Effector memory CD8-positive, alpha-beta T cell (primary cell): ENCODE results near the gene ADAMTSL3.
"Not testable (repeated sequence)": the region's sequence is repeated elsewhere in the genome, so short reads cannot be mapped to it uniquely, and the experiment has no call there.

Experiments used
- ATAC-seq: fragments of 150-1000 bp; cut with Tn5 transposase; replicated peaks from 2 replicates; pipeline ENCODE4 v1.10.0; 2021; ENCODE audit warnings: mild to moderate bottlenecking, moderate library complexity
- DNase-seq, 3 experiments: peaks; one replicate each; pipeline ENCODE4 v3.0.0; 2021
- H3K27ac Mint-ChIP-seq, 2 donors: one replicate each; pipeline ENCODE4 v1.8.0; 2022; ENCODE audit warnings: mild to moderate bottlenecking in 2 of 2, mixed read lengths in 2 of 2, moderate library complexity in 2 of 2
- H3K27me3 Mint-ChIP-seq, 2 donors: one replicate each; pipeline ENCODE4 v1.8.0; 2022; ENCODE audit warnings: mixed read lengths in 2 of 2
- H3K36me3 Mint-ChIP-seq: one replicate; pipeline ENCODE4 v1.8.0; 2022; ENCODE audit warnings: mild to moderate bottlenecking, moderate library complexity, mixed read lengths; ENCODE audit not compliant: insufficient read depth
- H3K4me1 Mint-ChIP-seq, 2 donors: one replicate each; pipeline ENCODE4 v1.8.0; 2022; ENCODE audit warnings: low read depth in 2 of 2, mixed read lengths in 2 of 2
- H3K4me3 Mint-ChIP-seq, 2 donors: one replicate each; pipeline ENCODE4 v1.8.0; 2022; ENCODE audit warnings: mild to moderate bottlenecking in 2 of 2, mixed read lengths in 2 of 2, moderate library complexity in 2 of 2
- H3K9me3 Mint-ChIP-seq, 2 donors: one replicate each; pipeline ENCODE4 v1.8.0; 2022; ENCODE audit warnings: mixed read lengths in 2 of 2

The ADAMTSL3 gene

GRCh38 chr15:83698294-83698693 is 44.4 kb downstream of the ADAMTSL3 start:
- no peak for ATAC-seq
- Mint-ChIP-seq H3K36me3 (no peaks in the 10 kb centered on the region), H3K27me3 (peaks cover under 1 to 20% of the 10 kb centered on the region in 2 donors), H3K9me3 (peaks cover 7 to 21% of the 10 kb centered on the region in 2 donors), H3K4me3 (no peak overlapping the region), H3K4me1 (no peaks in the 10 kb centered on the region), H3K27ac (no peak overlapping the region)
- DNase-seq: no peak

- no peak overlapping the region for H3K27ac Mint-ChIP-seq
- no peak overlapping the region for H3K4me3 Mint-ChIP-seq
- DNase-seq (no peak), ATAC-seq (no peak)
- peaks cover 7 to 23% of the 10 kb centered on the region in 2 donors for H3K27me3 Mint-ChIP-seq
- no peaks in the 10 kb centered on the region for H3K4me1 Mint-ChIP-seq
- H3K9me3 Mint-ChIP-seq: peaks cover 7 to 21% of the 10 kb centered on the region in 2 donors
- H3K36me3 Mint-ChIP-seq: no peaks in the 10 kb centered on the region
These were observed 45.1 kb downstream of the ADAMTSL3 start for GRCh38 chr15:83699028-83699427.

GRCh38 chr15:83700082-83700481 is 46.2 kb downstream of the ADAMTSL3 start:
- H3K9me3 Mint-ChIP-seq: peaks cover 4 to 15% of the 10 kb centered on the region in 2 donors
- DNase-seq: no peak
- no peak for ATAC-seq
- no peaks in the 10 kb centered on the region for H3K4me1 Mint-ChIP-seq
- no peak overlapping the region for H3K27ac Mint-ChIP-seq
- no peak overlapping the region for H3K4me3 Mint-ChIP-seq
- peaks cover 7 to 23% of the 10 kb centered on the region in 2 donors for H3K27me3 Mint-ChIP-seq
- no peaks in the 10 kb centered on the region for H3K36me3 Mint-ChIP-seq

GRCh38 chr15:83702314-83702713 is 48.4 kb downstream of the ADAMTSL3 start:
- H3K36me3 Mint-ChIP-seq, H3K4me1 Mint-ChIP-seq, DNase-seq, H3K27ac Mint-ChIP-seq, H3K9me3 Mint-ChIP-seq, ATAC-seq, H3K4me3 Mint-ChIP-seq: not testable (repeated sequence)
- H3K27me3 Mint-ChIP-seq: peaks cover 7 to 23% of the 10 kb centered on the region in 2 donors

- H3K36me3 Mint-ChIP-seq: no peaks in the 10 kb centered on the region
- no peak for ATAC-seq
- H3K27me3 Mint-ChIP-seq: peaks cover 3 to 6% of the 10 kb centered on the region in 2 donors
- H3K4me3 Mint-ChIP-seq: no peak overlapping the region
- H3K9me3 Mint-ChIP-seq: no peaks in the 10 kb centered on the region
- H3K4me1 Mint-ChIP-seq: no peaks in the 10 kb centered on the region
- DNase-seq: no peak
- no peak overlapping the region for H3K27ac Mint-ChIP-seq
These were observed 54.4 kb downstream of the ADAMTSL3 start for GRCh38 chr15:83708328-83708727.

- no peaks in the 10 kb centered on the region for H3K27me3 Mint-ChIP-seq
- no peaks in the 10 kb centered on the region for H3K4me1 Mint-ChIP-seq
- H3K9me3 Mint-ChIP-seq: no peaks in the 10 kb centered on the region
- H3K4me3 Mint-ChIP-seq: no peak overlapping the region
- H3K27ac Mint-ChIP-seq: no peak overlapping the region
- no peaks in the 10 kb centered on the region for H3K36me3 Mint-ChIP-seq
- DNase-seq (no peak), ATAC-seq (no peak)
These were observed 55.3 kb downstream of the ADAMTSL3 start for GRCh38 chr15:83709241-83709640.

GRCh38 chr15:83709811-83710210 is 55.9 kb downstream of the ADAMTSL3 start:
- H3K4me1 Mint-ChIP-seq: no peaks in the 10 kb centered on the region
- H3K36me3 Mint-ChIP-seq: no peaks in the 10 kb centered on the region
- ATAC-seq (no peak), DNase-seq (no peak)
- no peaks in the 10 kb centered on the region for H3K9me3 Mint-ChIP-seq
- H3K27ac Mint-ChIP-seq: no peak overlapping the region
- H3K27me3 Mint-ChIP-seq: no peaks in the 10 kb centered on the region
- H3K4me3 Mint-ChIP-seq: no peak overlapping the region

- Mint-ChIP-seq H3K27ac (no peak overlapping the region), H3K36me3 (no peaks in the 10 kb centered on the region), H3K4me1 (no peaks in the 10 kb centered on the region), H3K9me3 (no peaks in the 10 kb centered on the region), H3K27me3 (no peaks in the 10 kb centered on the region), H3K4me3 (no peak overlapping the region)
- ATAC-seq: no peak
- no peak for DNase-seq
These were observed 56.5 kb downstream of the ADAMTSL3 start for GRCh38 chr15:83710452-83710851.

GRCh38 chr15:83711236-83711635 is 57.3 kb downstream of the ADAMTSL3 start:
- DNase-seq: no peak
- no peaks in the 10 kb centered on the region for H3K9me3 Mint-ChIP-seq
- H3K36me3 Mint-ChIP-seq: no peaks in the 10 kb centered on the region
- no peak for ATAC-seq
- no peak overlapping the region for H3K27ac Mint-ChIP-seq
- H3K4me1 Mint-ChIP-seq: no peaks in the 10 kb centered on the region
- H3K4me3 Mint-ChIP-seq: no peak overlapping the region
- H3K27me3 Mint-ChIP-seq: no peaks in the 10 kb centered on the region

GRCh38 chr15:83713242-83713641 is 59.3 kb downstream of the ADAMTSL3 start:
- Mint-ChIP-seq H3K36me3 (no peaks in the 10 kb centered on the region), H3K4me1 (no peaks in the 10 kb centered on the region), H3K9me3 (no peaks in the 10 kb centered on the region), H3K27me3 (no peaks in the 10 kb centered on the region), H3K4me3 (no peak overlapping the region), H3K27ac (no peak overlapping the region)
- ATAC-seq: no peak
- DNase-seq: no peak

GRCh38 chr15:83714939-83715628 is 61.2 kb downstream of the ADAMTSL3 start:
- no peaks in the 10 kb centered on the region for H3K9me3 Mint-ChIP-seq
- no peak for ATAC-seq
- H3K27me3 Mint-ChIP-seq: no peaks in the 10 kb centered on the region
- no peak overlapping the region for H3K4me3 Mint-ChIP-seq
- no peak overlapping the region for H3K27ac Mint-ChIP-seq
- H3K4me1 Mint-ChIP-seq: no peaks in the 10 kb centered on the region
- no peak for DNase-seq
- no peaks in the 10 kb centered on the region for H3K36me3 Mint-ChIP-seq

- Mint-ChIP-seq H3K36me3 (no peaks in the 10 kb centered on the region), H3K4me1 (no peaks in the 10 kb centered on the region), H3K9me3 (no peaks in the 10 kb centered on the region), H3K27me3 (no peaks in the 10 kb centered on the region), H3K27ac (no peak overlapping the region), H3K4me3 (no peak overlapping the region)
- DNase-seq (no peak), ATAC-seq (no peak)
These were observed 62.7 kb downstream of the ADAMTSL3 start for GRCh38 chr15:83716605-83717004.

- Mint-ChIP-seq H3K27me3 (no peaks in the 10 kb centered on the region), H3K9me3 (no peaks in the 10 kb centered on the region), H3K4me3 (no peak overlapping the region), H3K4me1 (no peaks in the 10 kb centered on the region), H3K27ac (no peak overlapping the region), H3K36me3 (no peaks in the 10 kb centered on the region)
- ATAC-seq (no peak), DNase-seq (no peak)
These were observed 63.1 kb downstream of the ADAMTSL3 start for GRCh38 chr15:83717010-83717409.

GRCh38 chr15:83720468-83720867 is 66.5 kb downstream of the ADAMTSL3 start:
- no peaks in the 10 kb centered on the region for H3K27me3 Mint-ChIP-seq
- H3K9me3 Mint-ChIP-seq: no peaks in the 10 kb centered on the region
- no peak for ATAC-seq
- no peak for DNase-seq
- H3K4me3 Mint-ChIP-seq: no peak overlapping the region
- no peak overlapping the region for H3K27ac Mint-ChIP-seq
- H3K36me3 Mint-ChIP-seq: no peaks in the 10 kb centered on the region
- H3K4me1 Mint-ChIP-seq: no peaks in the 10 kb centered on the region
